ENCODE data around the gene IRF2BP1.
"Not testable (repeated sequence)": the region's sequence is repeated elsewhere in the genome, so short reads cannot be mapped to it uniquely, and the experiment has no call there.

The IRF2BP1 gene

DNA sequence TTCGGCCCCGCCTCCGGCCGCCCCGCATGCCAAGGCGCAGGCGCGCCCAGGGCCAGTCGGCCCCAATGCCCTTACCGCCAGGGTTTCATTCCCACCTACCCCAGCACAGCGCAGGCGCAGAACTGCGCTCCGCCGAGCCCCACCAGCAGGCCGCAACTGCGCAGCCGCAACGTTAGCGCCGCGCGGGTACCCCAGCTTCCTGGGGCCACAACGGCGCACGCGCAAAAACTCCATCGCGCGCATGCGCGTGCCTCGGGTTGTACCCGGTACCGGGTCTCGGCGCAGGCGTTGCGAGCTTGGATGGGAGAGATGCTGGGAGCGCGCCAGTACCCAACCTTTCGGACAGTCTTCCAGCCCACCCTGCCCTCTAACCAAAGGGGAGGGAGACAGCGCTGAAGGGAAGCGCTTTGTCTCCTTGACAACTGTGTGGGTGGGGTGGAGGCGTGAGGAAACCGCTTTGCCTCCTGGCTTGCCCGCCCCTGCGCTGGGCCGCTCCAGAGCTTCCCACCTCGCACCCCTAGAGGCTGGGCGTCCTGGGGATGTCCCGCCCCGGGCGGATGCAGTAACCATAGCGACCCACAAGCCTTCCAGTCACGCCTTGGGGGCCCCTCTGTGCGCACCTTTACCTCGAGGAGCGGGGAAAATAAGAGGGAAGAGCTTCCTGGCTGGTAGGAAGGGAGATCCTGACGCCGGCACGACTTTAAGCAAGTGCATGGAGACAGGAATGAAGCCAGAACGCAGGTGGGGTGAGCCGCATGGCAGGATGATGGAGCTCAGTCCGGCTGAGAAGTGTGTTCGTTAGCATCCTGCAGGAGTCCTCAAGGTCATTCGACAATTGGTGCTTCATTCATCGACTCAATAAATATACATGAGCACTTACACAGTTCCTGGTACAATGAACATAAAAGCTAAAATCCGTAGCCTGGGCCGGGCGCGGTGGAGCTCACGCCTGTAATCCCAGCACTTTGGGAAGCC lies 17.0 kb upstream of the IRF2BP1 start:
- peak; percentile 100 for DNase-seq (ENCODE audit: low read depth in 2 of 2)

DNA sequence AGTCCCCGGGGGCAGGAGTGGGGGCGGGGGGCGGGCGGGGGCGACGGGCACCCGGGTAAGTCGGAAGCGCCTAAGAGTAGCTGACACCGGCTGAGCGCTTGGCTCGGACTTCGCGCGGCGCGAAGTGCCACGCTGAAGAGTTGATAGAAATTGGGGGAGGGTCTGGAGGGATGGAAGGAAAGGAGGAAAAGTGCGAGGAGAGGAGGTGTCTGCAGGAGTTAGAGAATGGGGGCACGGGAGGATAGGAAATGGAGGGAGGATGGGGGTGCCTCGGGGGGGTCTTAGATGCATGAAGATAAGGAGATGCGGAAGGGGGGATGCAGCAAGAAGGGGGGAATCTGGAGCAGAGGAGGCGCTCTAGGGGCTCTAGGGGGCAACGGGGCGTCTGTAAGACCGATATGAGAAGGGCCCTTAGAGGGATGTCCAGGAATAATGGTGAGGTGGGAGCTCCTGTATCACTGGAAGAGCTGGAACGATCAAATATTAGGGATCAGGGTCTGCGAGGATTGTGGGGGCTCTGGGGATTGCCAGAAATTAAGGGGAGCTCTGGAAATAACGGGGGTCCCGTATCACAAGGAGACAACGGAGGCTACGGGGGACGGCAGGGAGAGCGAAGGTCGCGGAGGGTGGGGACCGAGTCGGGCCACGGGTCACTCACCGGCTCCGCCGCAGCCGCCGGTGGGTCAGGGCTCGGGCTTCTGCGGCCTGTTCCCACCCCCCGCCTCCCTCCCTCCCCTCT lies 16.1 kb upstream of the IRF2BP1 start, which contains the start of gene MYPOP:
Gene MYPOP, minus strand, starts transcription at position 702 of the 739 bp plus-strand sequence. CDS start 840 bp downstream, outside the sequence.
- DNase-seq (ENCODE audit: low read depth in 2 of 2), result no peak

- DNase-seq (ENCODE audit: low read depth in 2 of 2), result no peak
These were observed 15.5 kb upstream of the IRF2BP1 start for GRCh38 chr19:45901432-45901911.

DNA sequence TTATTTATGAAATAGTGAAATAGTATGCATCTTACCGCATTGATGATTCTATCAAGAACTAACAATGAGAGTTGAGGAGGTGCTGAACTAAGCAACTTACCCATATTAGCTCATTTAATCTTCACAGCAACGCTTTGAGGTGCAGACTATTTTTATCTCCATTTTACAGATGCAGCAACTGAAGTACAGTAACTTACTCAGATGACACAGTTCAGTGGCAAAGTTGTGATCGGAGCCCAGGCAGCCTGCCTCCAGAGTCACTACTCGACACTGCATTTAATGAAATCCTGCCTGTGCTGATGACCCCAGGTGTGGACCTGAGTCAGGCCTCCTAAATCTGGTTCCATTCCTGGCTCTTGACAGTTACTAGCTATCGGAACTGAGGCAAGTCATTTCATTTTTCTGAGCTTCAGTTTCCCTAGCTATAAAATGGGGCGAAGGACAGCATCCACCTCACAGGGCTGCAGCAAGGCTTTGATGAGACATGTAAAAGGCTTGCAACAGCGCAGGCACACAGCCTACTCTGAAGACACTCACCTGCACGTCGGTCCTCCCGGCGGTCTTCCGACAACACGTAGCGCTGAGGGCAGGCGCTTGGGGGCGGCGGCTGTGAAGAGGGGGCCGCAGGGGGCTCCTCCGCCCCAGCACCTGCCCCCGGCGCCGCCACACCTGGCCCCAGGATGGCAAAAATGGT lies 14.9 kb upstream of the IRF2BP1 start:
- no peak for DNase-seq (ENCODE audit: low read depth in 2 of 2)

GRCh38 chr19:45899919-45900589 lies 14.1 kb upstream of the IRF2BP1 start:
- no peak for DNase-seq (ENCODE audit: low read depth in 2 of 2)

- no peak for DNase-seq (ENCODE audit: low read depth in 2 of 2)
These were observed 13.3 kb upstream of the IRF2BP1 start for GRCh38 chr19:45899253-45899652.

DNA sequence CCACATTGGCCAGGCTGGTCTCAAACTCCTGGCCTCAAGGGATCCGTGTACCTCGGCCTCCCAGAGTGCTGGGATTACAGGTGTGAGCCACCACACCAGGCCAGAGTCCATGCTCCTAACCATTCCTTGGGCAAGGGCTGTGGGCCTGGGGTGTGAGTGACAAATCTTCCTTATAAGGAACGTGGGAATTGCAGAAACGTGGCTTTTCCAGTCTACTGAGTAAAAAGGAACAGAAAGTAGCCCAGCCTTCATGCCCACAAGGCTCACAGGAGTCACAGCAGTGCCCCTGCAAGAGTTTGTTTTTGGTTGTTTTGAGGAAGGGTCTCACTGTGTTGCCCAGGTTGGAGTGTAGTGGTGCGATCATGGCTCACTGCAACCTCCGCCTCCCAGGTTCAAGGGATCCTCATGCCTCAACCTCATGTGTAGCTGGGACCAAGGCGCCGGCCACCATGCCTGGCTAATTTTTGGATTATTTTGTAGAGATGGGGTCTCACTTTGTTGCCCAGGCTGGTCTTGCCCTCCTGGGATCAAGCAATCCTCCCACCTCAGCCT lies 11.4 kb upstream of the IRF2BP1 start:
- no peak for DNase-seq (ENCODE audit: low read depth in 2 of 2)

DNA sequence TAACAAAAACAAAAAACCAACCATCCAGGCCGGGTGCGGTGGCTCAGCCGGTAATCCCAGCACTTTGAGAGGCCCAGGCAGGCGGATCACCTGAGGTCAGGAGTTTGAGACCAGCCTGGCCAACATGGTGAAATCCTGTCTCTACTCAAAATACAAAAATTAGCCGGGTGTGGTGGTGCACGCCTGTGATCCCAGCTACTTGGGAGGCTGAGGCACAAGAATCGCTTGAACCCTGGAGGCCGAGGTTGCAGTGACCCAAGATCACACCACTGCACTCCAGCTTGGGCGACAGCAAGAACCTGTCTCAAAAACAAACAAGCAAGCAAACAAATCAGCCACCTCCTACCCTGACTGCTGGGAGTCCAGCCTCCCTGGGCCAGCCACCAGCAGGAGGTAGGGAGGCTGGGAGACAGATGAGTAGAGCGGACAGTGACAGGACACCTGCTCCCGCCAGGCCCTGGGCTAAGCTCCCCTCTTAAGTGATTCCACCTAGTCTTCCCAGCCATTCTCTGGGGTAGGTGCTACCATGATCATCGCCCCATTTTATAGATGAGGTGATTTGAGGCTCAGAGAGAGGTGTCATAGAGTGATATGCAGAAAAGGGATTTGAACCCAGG lies 10.2 kb upstream of the IRF2BP1 start:
- not testable (repeated sequence) for DNase-seq (ENCODE audit: low read depth in 2 of 2)

GRCh38 chr19:45895519-45895972 lies 9.6 kb upstream of the IRF2BP1 start:
- DNase-seq (ENCODE audit: low read depth in 2 of 2), result no peak

DNA sequence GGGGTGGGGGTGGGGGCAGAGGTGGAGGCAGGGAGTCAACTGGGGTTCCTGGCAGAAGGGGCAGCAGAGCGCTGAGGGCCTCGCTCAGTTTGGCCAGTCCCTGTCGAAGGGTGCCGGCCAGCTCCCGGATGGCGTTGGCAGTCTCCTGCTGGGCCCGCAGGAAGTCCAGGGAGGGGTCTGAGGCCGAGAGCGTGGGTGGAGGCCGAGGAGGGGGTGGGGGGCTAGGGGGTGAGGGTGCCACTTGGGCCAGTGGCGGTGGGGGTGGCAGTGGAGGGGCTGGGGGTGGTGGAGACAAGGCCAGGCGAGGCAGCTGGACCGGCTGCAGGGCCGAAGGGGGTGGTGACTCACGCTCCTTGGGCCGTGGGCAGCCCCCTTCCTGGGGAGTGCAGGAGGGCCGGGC lies 4.9 kb upstream of the IRF2BP1 start:
- DNase-seq (ENCODE audit: low read depth in 2 of 2), result no peak

DNA sequence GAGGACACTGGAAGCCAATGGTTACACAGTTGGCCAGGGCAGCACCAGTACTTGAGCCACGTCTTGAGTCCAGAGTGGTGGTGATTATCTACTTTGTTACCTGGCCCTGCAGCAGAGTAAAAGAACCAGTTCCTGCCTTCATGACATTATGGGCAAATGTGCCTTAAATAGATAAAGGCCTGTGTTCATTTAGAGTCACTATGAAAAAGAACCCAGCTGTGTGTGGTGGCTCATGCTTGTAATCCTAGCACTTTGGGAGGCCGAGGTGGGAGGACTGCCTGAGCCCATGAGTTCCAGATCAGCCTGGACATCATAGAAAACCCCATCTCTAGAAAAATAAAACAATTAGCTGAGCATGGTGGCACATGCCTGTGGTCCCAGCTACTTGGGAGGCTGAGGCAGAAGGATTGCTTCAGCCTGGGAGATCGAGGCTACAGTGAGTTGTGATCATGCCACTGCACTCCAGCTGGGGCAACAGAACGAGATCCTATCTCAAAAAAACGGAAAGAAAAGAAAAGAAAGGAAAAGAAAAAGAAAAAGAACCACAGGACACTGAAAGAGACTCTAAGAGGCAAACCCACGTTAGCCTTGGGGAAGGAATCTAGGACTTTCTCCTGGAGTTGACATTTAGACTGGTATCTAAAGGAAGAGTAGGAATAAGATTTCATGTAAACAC lies 3.4 kb upstream of the IRF2BP1 start:
- no peak for DNase-seq (ENCODE audit: low read depth in 2 of 2)

DNA sequence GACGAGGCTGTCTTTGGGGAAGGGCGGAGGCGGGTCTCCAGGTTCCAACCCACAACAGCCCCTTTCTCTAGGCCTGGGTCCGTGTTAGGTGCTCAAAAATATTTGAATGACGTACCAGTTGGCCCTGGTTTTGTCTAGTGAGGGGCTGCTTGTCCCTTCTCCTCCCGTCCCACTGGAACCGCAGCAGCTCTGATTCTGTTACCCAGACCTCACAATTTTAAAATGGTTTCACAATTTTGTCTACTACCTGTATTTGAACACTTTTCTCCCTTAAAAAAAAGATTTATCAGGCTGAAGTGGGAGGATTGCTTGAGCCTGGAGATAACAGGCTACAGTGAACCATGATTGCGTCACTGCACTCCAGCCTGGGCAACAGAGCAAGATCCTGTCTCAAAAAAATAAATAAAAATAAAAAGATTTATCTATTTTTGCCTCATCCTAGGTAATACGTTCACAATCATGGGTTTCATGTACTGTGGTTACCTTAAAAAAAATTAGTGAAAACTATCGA lies 1.3 kb upstream of the IRF2BP1 start:
- no peak for DNase-seq (ENCODE audit: low read depth in 2 of 2)

DNA sequence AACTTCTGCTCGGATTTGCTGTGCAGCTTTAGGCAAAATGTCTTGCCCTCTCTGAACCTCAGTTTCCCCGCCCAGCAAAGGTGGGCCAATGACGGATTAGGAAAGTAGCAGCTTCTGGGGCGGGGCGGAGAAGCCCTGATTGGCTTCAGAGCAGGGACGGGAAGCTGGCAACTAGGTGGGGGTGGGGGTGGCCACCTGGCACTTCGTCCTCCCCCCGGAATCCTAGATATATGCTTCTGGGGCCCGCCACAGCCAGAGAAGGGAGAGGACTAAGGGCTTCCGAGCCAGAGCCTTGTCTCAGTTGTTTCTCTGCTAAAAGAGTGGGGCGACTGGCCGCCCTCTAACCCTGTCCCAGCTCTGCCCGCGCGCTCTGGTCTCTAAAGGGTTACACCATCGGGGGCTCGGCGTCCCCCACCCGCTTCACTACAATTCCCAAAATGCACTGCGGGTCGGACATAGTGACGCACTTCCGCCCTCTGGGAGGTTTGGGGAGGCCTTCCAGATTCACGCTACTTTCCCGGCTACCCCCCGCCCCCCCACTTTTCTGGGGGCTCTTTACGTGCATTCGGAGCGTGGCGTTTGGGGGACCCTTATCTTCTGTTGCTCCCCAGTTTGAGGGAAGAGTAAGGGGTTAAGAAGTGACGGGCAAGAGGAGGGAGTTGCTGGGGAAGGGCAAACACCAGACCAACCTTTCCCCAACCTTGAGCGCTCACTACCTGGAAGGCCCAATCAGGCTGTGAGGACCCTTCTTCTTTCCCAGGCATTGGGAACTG lies 672 bp upstream of the IRF2BP1 start:
- DNase-seq (ENCODE audit: low read depth in 2 of 2), result peak; percentile 79 to 85

DNA sequence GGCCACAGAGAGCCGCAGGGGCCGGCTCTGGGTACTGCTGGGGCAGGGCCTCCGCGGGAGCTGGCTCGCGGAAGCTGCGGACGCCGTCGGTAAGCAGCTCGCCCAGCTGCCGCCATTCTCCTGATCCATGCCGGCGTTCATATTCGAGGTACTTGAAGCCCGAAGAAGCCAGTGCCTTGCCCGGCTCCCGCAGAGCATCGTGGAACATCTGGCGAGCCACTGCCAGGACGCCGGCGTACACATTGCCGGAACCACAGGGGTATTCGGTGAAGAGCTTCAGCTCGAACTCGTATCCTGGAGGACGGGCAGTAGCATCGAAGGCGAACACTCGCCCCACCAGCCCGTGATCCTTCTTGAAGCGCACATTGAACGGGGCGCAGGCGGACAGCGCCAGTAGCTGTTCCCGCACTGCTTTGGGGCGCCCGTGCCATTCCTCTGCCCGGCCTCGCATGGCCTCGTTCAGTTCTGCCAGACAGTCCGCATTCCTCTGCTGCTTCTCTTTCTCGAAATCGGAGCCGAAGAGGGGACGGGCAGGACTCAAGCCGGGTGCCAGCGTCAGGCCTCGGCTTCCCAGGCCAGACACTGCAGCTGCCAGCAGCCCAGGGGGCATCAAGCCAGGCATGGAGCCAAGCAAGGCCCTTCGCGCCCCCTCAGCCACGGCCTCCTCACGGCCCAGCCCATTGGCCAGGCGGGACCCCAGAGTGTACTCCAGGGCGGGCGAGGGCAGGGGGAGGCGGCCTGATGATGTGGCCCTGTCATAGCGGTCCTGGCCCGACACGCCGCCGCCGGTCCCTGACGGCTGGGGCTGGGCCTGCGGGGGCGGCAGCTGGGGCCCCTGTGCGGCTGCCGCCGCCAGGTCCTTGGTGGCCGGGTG lies 1.0 kb downstream of the IRF2BP1 start:
- DNase-seq (ENCODE audit: low read depth in 2 of 2), result peak; percentile 23 to 34

DNA sequence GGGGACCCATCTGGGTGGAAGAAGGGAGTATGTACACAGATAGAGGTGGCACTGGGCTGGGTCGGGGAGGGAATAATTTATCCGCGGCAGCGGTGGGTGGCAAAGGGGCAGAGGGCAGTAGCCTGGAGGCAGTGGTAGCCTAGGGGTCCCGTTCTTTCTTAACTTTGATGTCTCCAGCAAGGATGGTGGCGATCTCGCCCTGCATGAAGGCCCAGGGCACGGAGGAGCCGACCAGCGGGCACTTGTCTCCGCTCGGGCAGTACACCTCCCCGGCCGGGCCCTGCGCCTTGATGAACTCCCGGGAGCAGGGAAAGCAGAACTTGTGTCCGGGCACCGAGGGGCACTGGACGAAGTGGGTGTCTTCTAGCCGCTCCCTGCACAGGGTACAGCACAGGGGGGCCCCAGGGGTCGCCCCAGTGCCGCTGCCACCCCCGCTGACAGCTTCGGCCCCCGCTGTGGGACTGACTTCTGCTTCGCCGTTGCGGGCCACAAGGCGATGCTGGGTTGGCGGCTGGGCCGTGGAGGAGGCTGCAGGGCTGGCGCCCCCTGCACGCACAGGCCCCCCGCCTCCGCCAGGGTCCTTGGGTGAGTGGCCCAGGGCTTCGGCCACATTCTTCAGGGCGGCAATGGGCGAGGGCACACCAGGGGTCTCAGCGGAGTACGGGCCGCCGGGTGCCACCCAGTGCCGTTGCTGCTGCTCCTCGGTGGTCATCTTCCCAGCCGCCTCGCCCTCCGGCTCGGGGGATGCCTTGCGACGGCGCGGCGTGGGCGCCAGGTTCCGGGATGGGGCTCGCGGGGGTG lies 1.9 kb downstream of the IRF2BP1 start:
- DNase-seq (ENCODE audit: low read depth in 2 of 2), result no peak

DNA sequence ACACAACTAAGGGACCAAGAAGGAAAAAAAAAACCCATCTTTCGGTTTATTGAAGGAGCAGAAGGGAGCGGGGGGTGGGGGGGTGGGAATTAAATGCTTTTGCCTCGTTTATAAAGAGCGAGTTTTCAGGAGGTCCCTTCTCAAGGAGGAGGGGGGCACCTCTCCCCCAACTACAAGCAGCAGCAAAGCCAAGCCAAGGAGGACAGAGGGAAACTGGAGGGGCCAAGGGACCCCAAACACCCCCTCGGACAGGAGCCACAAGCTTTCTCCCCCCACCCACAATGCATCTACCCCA lies 2.4 kb downstream of the IRF2BP1 start:
- no peak for DNase-seq (ENCODE audit: low read depth in 2 of 2)
